H1 (cell line): ENCODE measurements around the gene R3HDM2.
A peak's percentile ranks its signal among the peaks of the same experiment; 100 is the strongest.

Experiments used
- POLR2A ChIP-seq, 2 experiments: IDR thresholded peaks; 1 replicate in 1 of 2; 2 replicates in 1 of 2; pipeline ENCODE4 v1.6.1; 2011; ENCODE audit warnings: low read depth in 2 of 2, low read length in 2 of 2, mild to moderate bottlenecking in 2 of 2; ENCODE audit errors: control extremely low read depth in 1 of 2
- SP1 ChIP-seq: IDR thresholded peaks from 2 replicates; pipeline ENCODE4 v1.6.1; 2011; ENCODE audit warnings: low read depth, low read length

DNA sequence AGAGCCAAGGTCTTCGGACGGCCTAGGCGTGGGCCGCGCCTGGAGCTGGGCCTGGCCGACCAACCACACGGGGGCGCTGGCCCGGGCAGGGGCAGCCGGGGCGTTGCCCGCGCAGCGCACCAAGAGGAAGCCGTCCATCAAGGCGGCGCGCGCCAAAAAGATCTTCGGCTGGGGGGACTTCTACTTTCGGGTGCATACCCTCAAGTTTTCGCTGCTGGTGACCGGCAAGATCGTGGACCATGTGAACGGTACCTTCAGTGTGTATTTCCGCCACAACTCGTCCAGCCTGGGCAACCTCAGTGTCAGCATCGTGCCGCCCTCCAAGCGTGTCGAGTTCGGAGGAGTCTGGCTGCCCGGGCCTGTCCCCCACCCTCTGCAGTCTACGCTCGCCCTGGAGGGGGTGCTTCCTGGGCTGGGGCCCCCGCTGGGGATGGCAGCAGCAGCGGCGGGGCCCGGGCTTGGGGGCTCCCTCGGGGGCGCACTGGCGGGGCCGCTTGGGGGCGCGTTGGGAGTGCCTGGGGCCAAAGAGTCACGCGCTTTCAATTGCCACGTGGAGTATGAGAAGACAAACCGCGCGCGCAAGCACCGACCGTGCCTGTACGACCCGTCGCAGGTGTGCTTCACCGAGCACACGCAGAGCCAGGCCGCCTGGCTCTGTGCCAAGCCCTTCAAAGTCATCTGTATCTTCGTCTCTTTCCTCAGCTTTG is 205.7 kb downstream of the R3HDM2 start:
- no peak for TF ChIP-seq POLR2A (IDR thresholded peaks at IDR 0.05; ENCODE audit: control extremely low read depth in 1 of 2, low read depth in 2 of 2, low read length in 2 of 2)
- TF ChIP-seq SP1 = 0 out of 2 replicates have a peak, but pooled peaks have one; percentile 7
